ENCODE data around the gene UST.
"Not testable (repeated sequence)": the region's sequence is repeated elsewhere in the genome, so short reads cannot be mapped to it uniquely, and the experiment has no call there.

UST gene

GRCh38 chr6:148842296-148843019, 95.6 kb downstream of the UST start:
- DNase-seq, result no peak

- DNase-seq, result no peak
Measured at GRCh38 chr6:148845464-148845863, 98.6 kb downstream of the UST start.

- DNase-seq, result no peak
Measured at GRCh38 chr6:148846778-148847761, 100.2 kb downstream of the UST start.

- no peak for DNase-seq
Measured at GRCh38 chr6:148848915-148849314, 102.1 kb downstream of the UST start.

- not testable (repeated sequence) for DNase-seq
Measured at GRCh38 chr6:148849449-148849848, 102.6 kb downstream of the UST start.

GRCh38 chr6:148850964-148851363, 104.1 kb downstream of the UST start:
- DNase-seq, result no peak

GRCh38 chr6:148851683-148852556, 105.1 kb downstream of the UST start:
- DNase-seq, result no peak

GRCh38 chr6:148852688-148853087, 105.9 kb downstream of the UST start:
- DNase-seq, result no peak

- not testable (repeated sequence) for DNase-seq
Measured at GRCh38 chr6:148853113-148853512, 106.3 kb downstream of the UST start.

- DNase-seq, result no peak
Measured at GRCh38 chr6:148854096-148854495, 107.3 kb downstream of the UST start.

- DNase-seq, result no peak
Measured at GRCh38 chr6:148854992-148855391, 108.2 kb downstream of the UST start.

- DNase-seq, result no peak
Measured at GRCh38 chr6:148855744-148856143, 108.9 kb downstream of the UST start.

- no peak for DNase-seq
Measured at GRCh38 chr6:148857798-148858390, 111.1 kb downstream of the UST start.

- not testable (repeated sequence) for DNase-seq
Measured at GRCh38 chr6:148864132-148864531, 117.3 kb downstream of the UST start.

- DNase-seq, result no peak
Measured at GRCh38 chr6:148864941-148865340, 118.1 kb downstream of the UST start.

- no peak for DNase-seq
Measured at GRCh38 chr6:148866657-148867268, 119.9 kb downstream of the UST start.

GRCh38 chr6:148867862-148868261, 121.0 kb downstream of the UST start:
- DNase-seq, result no peak

- DNase-seq, result no peak
Measured at GRCh38 chr6:148868314-148868713, 121.5 kb downstream of the UST start.

GRCh38 chr6:148868901-148869300, 122.1 kb downstream of the UST start:
- DNase-seq, result no peak

GRCh38 chr6:148869585-148869984, 122.8 kb downstream of the UST start:
- no peak for DNase-seq

- DNase-seq, result no peak
Measured at GRCh38 chr6:148873154-148873553, 126.3 kb downstream of the UST start.

- DNase-seq, result no peak
Measured at GRCh38 chr6:148873868-148874267, 127.0 kb downstream of the UST start.

All from SIG-M5 (cell line).